GM12878 (cell line): Measurements from ENCODE around the gene GNG13. TPM values are rescaled to one million over a fixed set of nuclear protein-coding genes. Genes with fewer than 3 reads are reported as not detected.
A peak's percentile ranks its signal among the peaks of the same experiment; 100 is the strongest.

Experiments used
- CHD4 ChIP-seq: fragments of 200-600 bp; sonication (generic); IDR thresholded peaks from 2 replicates; pipeline ENCODE4 v1.6.1; 2016; ENCODE audit warnings: mild to moderate bottlenecking
- CTCF ChIP-seq, 3 experiments: IDR thresholded peaks in 2 of 3; conservative IDR thresholded peaks in 1 of 3; 2 replicates each; pipeline ENCODE4 v1.5.1; 2011; ENCODE audit warnings: low read depth in 3 of 3, low read length in 3 of 3, mild to moderate bottlenecking in 3 of 3, control low read depth in 2 of 3, moderate library complexity in 2 of 3, inconsistent platforms in 1 of 3, mixed read lengths in 1 of 3; ENCODE audit not compliant: control insufficient read depth in 2 of 3, insufficient read depth in 1 of 3; ENCODE audit errors: extremely low read depth in 1 of 3
- GATAD2B ChIP-seq: fragments of 450-650 bp; conservative IDR thresholded peaks from 2 replicates; pipeline ENCODE4 v1.6.1; 2017; ENCODE audit warnings: low read depth, mild to moderate bottlenecking, moderate library complexity
- IKZF2 ChIP-seq, 2 experiments: fragments of 450-650 bp; IDR thresholded peaks; 2 replicates each; pipeline ENCODE4 v1.6.1; 2017; ENCODE audit warnings: mild to moderate bottlenecking in 2 of 2, moderate library complexity in 2 of 2
- LARP7 ChIP-seq: fragments of 450-650 bp; IDR thresholded peaks from 2 replicates; pipeline ENCODE4 v1.6.1; 2017; ENCODE audit warnings: mild to moderate bottlenecking
- MEF2A ChIP-seq: IDR thresholded peaks from 2 replicates; pipeline ENCODE4 v1.6.1; 2011; ENCODE audit warnings: low read depth, mild to moderate bottlenecking, low read length, moderate library complexity; ENCODE audit not compliant: insufficient read depth
- MLLT1 ChIP-seq: fragments of 450-650 bp; IDR thresholded peaks from 2 replicates; pipeline ENCODE4 v1.6.1; 2016; ENCODE audit warnings: mild to moderate bottlenecking
- NR2C2 ChIP-seq: IDR thresholded peaks from 2 replicates; pipeline ENCODE4 v1.6.1; 2011; ENCODE audit warnings: borderline replicate concordance, low read depth; ENCODE audit not compliant: control insufficient read depth, insufficient read length
- PBX3 ChIP-seq: IDR thresholded peaks from 2 replicates; pipeline ENCODE4 v1.6.1; 2011; ENCODE audit warnings: mild to moderate bottlenecking, low read depth, low read length, moderate library complexity; ENCODE audit not compliant: insufficient replicate concordance
- PRDM15 ChIP-seq: fragments of 450-650 bp; formaldehyde crosslinking; IDR thresholded peaks from 2 replicates; pipeline ENCODE4 v1.4.0; 2020; ENCODE audit warnings: mild to moderate bottlenecking, moderate library complexity
- RAD21 ChIP-seq: IDR thresholded peaks from 2 replicates; pipeline ENCODE4 v1.6.1; 2011; ENCODE audit warnings: mild to moderate bottlenecking, low read depth, low read length, moderate library complexity; ENCODE audit not compliant: insufficient read depth
- SMAD1 ChIP-seq: fragments of 450-650 bp; IDR thresholded peaks from 2 replicates; pipeline ENCODE4 v1.6.1; 2018; ENCODE audit warnings: mild to moderate bottlenecking, low read depth; ENCODE audit not compliant: partially characterized antibody
- SMAD5 ChIP-seq: IDR thresholded peaks from 2 replicates; pipeline ENCODE4 v1.6.1; 2016; ENCODE audit warnings: antibody characterized with exemption, low read depth
- SMC3 ChIP-seq: IDR thresholded peaks from 2 replicates; pipeline ENCODE4 v1.6.1; 2011; ENCODE audit warnings: low read length, improper control_type of control experiment, borderline replicate concordance
- TAF1 ChIP-seq: IDR thresholded peaks from 2 replicates; pipeline ENCODE4 v1.6.1; 2011; ENCODE audit warnings: mild to moderate bottlenecking, low read depth, low read length, borderline replicate concordance
- TBL1XR1 ChIP-seq: IDR thresholded peaks from 2 replicates; pipeline ENCODE4 v1.6.1; 2012; ENCODE audit warnings: low read depth, low read length, improper control_type of control experiment
- polyA plus RNA-seq, 11 experiments: library from polyadenylated mRNA; depleted of rRNA in 4 of 11; unstranded in 6 of 11; stranded (reverse) in 5 of 11; fragments of >200 nt; fragmentation: Nextera tagmentation in 4 of 11; fragmentation: Illumina TruSeq in 1 of 11; extraction: Ambion mirVana in 4 of 11; extraction: Trizol in 1 of 11; gene quantifications; 1 replicate in 1 of 11; 2 replicates in 10 of 11; pipeline versions ENCODE4 v1.2.1 to v1.2.3, GENCODE V29; 2011 to 2016; ENCODE audit warnings: inconsistent platforms in 2 of 11, missing spikeins in 2 of 11, low read depth in 1 of 11
- total RNA-seq, 4 experiments: library from RNA; depleted of rRNA in 3 of 4; stranded (reverse); fragments of >200 nt in 3 of 4; fragmentation: Illumina TruSeq in 1 of 4; extraction: Trizol in 1 of 4; gene quantifications; 2 replicates each; pipeline versions ENCODE4 v1.2.1 to v1.2.3, GENCODE V29; 2013 to 2021
- TF ChIP-seq, protein P1 (sequence below): IDR thresholded peaks from 2 replicates; pipeline ENCODE4 v1.6.1; 2011; ENCODE audit warnings: low read depth, low read length, improper control_type of control experiment, borderline replicate concordance
- TF ChIP-seq, protein P2 (sequence below): fragments of 450-650 bp; IDR thresholded peaks from 2 replicates; pipeline ENCODE4 v1.6.1; 2018; ENCODE audit warnings: borderline replicate concordance, mild to moderate bottlenecking; ENCODE audit not compliant: partially characterized antibody

GNG13 gene
- total and polyA plus RNA-seq, 10 of the 15 experiments (the other 5 are each of a cell fraction or from before 2014, with no cell fraction given), result not detected

GRCh38 chr16:787978-788398 is 12.5 kb downstream of the GNG13 start, which contains the start of gene RPUSD1 (continued):
- no peak for TF ChIP-seq PRDM15 (CRISPR knock-in tag)
- TF ChIP-seq MLLT1, result no peak
- no peak for TF ChIP-seq RAD21
- TF ChIP-seq TBL1XR1, result no peak
- TF ChIP-seq LARP7, result peak; percentile 58; the same call in 1 of the 2 replicates
- no peak for TF ChIP-seq CTCF (IDR thresholded peaks at IDR 0.05 in 2 of 3, conservative IDR thresholded peaks at IDR 0.05 in 1 of 3; ENCODE audit: control insufficient read depth in 2 of 3, extremely low read depth in 1 of 3, insufficient read depth in 1 of 3, low read depth in 3 of 3, low read length in 3 of 3)
- TF ChIP-seq, protein P1, sequence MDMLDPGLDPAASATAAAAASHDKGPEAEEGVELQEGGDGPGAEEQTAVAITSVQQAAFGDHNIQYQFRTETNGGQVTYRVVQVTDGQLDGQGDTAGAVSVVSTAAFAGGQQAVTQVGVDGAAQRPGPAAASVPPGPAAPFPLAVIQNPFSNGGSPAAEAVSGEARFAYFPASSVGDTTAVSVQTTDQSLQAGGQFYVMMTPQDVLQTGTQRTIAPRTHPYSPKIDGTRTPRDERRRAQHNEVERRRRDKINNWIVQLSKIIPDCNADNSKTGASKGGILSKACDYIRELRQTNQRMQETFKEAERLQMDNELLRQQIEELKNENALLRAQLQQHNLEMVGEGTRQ, result no peak
- TF ChIP-seq TAF1, result peak; percentile 17; the same call in 1 of the 2 replicates
- TF ChIP-seq SMAD5, result no peak
- TF ChIP-seq NR2C2, result no peak
- TF ChIP-seq IKZF2 (IDR thresholded peaks at IDR 0.05), result no peak
- TF ChIP-seq MEF2A, result no peak
- TF ChIP-seq SMAD1, result no peak
- no peak for TF ChIP-seq CHD4
- TF ChIP-seq PBX3, result no peak
- TF ChIP-seq, protein P2, sequence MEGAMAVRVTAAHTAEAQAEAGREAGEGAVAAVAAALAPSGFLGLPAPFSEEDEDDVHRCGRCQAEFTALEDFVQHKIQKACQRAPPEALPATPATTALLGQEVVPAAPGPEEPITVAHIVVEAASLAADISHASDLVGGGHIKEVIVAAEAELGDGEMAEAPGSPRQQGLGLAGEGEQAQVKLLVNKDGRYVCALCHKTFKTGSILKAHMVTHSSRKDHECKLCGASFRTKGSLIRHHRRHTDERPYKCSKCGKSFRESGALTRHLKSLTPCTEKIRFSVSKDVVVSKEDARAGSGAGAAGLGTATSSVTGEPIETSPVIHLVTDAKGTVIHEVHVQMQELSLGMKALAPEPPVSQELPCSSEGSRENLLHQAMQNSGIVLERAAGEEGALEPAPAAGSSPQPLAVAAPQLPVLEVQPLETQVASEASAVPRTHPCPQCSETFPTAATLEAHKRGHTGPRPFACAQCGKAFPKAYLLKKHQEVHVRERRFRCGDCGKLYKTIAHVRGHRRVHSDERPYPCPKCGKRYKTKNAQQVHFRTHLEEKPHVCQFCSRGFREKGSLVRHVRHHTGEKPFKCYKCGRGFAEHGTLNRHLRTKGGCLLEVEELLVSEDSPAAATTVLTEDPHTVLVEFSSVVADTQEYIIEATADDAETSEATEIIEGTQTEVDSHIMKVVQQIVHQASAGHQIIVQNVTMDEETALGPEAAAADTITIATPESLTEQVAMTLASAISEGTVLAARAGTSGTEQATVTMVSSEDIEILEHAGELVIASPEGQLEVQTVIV, result no peak
- no peak for TF ChIP-seq SMC3
- TF ChIP-seq GATAD2B, result peak; percentile 32; the same call in 1 of the 2 replicates
